Sigmoid colon (tissue), 4 donors: ENCODE results near the gene CAMTA1.
"Not testable (repeated sequence)": the region's sequence is repeated elsewhere in the genome, so short reads cannot be mapped to it uniquely, and the experiment has no call there.

Source experiments
- EP300 ChIP-seq, 4 donors: sonication (generic); formaldehyde crosslinking; IDR thresholded peaks; one replicate each; pipeline ENCODE4 v1.6.1; 2017; ENCODE audit warnings: antibody characterized with exemption in 4 of 4
- POLR2A ChIP-seq, 2 donors: fragments of 450-650 bp; IDR thresholded peaks; one replicate each; pipeline ENCODE4 v1.6.1; 2016; ENCODE audit warnings: antibody characterized with exemption in 2 of 2, mild to moderate bottlenecking in 2 of 2, moderate library complexity in 2 of 2
- POLR2AphosphoS5 ChIP-seq, 4 donors: sonication (generic); formaldehyde crosslinking; IDR thresholded peaks; one replicate each; pipeline ENCODE4 v1.6.1; 2017; ENCODE audit warnings: antibody characterized with exemption in 4 of 4

DNA sequence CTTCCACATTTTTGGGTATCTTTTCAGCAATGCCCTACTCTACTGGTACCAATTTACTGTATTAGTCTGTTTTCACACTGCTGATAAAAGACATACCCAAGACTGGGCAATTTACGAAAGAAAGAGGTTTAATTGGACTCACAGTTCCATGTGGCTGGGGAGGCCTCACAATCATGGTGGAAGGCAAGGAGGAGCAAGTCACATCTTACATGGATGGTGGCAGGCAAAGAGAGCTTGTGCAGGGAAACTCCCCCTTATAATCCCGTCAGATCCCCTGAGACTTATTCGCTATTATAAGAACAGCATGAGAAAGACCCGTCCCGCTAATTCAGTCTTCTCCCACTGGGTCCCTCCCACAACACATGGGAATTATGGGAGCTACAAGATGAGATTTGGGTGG, 136.3 kb downstream of the CAMTA1 start:
- TF ChIP-seq POLR2AphosphoS5, EP300, POLR2A (IDR thresholded peaks at IDR 0.05): not testable (repeated sequence)
